GM12878 (cell line): ENCODE results near the gene DET1. TPM values are rescaled to one million over a fixed set of nuclear protein-coding genes. Genes with fewer than 3 reads are reported as not detected.

Experiments
- BHLHE40 ChIP-seq, 2 experiments: fragments of 450-650 bp in 1 of 2; IDR thresholded peaks; 2 replicates each; pipeline ENCODE4 v1.6.1; 2011 to 2017; ENCODE audit warnings: low read depth in 2 of 2, borderline replicate concordance in 1 of 2, improper control_type of control experiment in 1 of 2, low read length in 1 of 2, mild to moderate bottlenecking in 1 of 2
- NR2C2 ChIP-seq: IDR thresholded peaks from 2 replicates; pipeline ENCODE4 v1.6.1; 2011; ENCODE audit warnings: borderline replicate concordance, low read depth; ENCODE audit not compliant: control insufficient read depth, insufficient read length
- SMC3 ChIP-seq: IDR thresholded peaks from 2 replicates; pipeline ENCODE4 v1.6.1; 2011; ENCODE audit warnings: low read length, improper control_type of control experiment, borderline replicate concordance
- STAT1 ChIP-seq: fragments of 450-650 bp; conservative IDR thresholded peaks from 2 replicates; pipeline ENCODE4 v1.6.1; 2014; ENCODE audit warnings: antibody characterized with exemption, mild to moderate bottlenecking
- ZNF207 ChIP-seq: fragments of 450-650 bp; IDR thresholded peaks from 2 replicates; pipeline ENCODE4 v1.6.1; 2014; ENCODE audit warnings: antibody characterized with exemption, mild to moderate bottlenecking, borderline replicate concordance
- polyA plus RNA-seq, 11 experiments: library from polyadenylated mRNA; depleted of rRNA in 4 of 11; unstranded in 6 of 11; stranded (reverse) in 5 of 11; fragments of >200 nt; fragmentation: Nextera tagmentation in 4 of 11; fragmentation: Illumina TruSeq in 1 of 11; extraction: Ambion mirVana in 4 of 11; extraction: Trizol in 1 of 11; gene quantifications; 1 replicate in 1 of 11; 2 replicates in 10 of 11; pipeline versions ENCODE4 v1.2.1 to v1.2.3, GENCODE V29; 2011 to 2016; ENCODE audit warnings: inconsistent platforms in 2 of 11, missing spikeins in 2 of 11, low read depth in 1 of 11
- total RNA-seq, 4 experiments: library from RNA; depleted of rRNA in 3 of 4; stranded (reverse); fragments of >200 nt in 3 of 4; fragmentation: Illumina TruSeq in 1 of 4; extraction: Trizol in 1 of 4; gene quantifications; 2 replicates each; pipeline versions ENCODE4 v1.2.1 to v1.2.3, GENCODE V29; 2013 to 2021
- TF ChIP-seq, protein P1 (sequence below): IDR thresholded peaks from 2 replicates; pipeline ENCODE4 v1.6.1; 2012; ENCODE audit warnings: mild to moderate bottlenecking, low read depth, low read length
- TF ChIP-seq, protein P2 (sequence below): fragments of 450-650 bp; IDR thresholded peaks from 2 replicates; pipeline ENCODE4 v1.6.1; 2018; ENCODE audit warnings: mild to moderate bottlenecking, low read depth, moderate library complexity; ENCODE audit not compliant: partially characterized antibody
- TF ChIP-seq, protein P3 (sequence below): fragments of 450-650 bp; IDR thresholded peaks from 2 replicates; pipeline ENCODE4 v1.6.1; 2018; ENCODE audit warnings: borderline replicate concordance, mild to moderate bottlenecking; ENCODE audit not compliant: partially characterized antibody

Gene DET1
- total and polyA plus RNA-seq, 10 of the 15 experiments (the other 5 are each of a cell fraction or from before 2014, with no cell fraction given): 0.16 to 2.7 (median 1.4) TPM

DNA sequence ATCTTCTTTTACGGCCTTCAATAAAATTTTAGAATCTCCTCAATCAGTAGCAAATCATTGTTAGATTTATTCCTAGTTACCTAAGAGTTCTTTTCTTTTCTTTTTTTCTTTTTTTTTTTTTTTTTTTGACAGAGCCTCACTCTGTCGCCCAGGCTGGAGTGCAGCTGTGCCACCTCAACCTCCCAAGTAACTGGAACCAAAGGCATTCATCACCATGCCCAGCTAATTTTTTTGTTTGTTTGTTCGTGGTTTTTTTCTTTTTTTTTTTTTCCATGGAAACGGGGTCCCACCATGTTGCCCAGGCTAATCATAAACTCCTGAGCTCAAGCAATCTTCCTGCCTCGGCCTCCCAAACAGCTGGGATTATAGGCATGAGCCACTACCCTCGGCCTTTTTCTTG lies 44.3 kb upstream of the DET1 start (continued):
- TF ChIP-seq, protein P1, sequence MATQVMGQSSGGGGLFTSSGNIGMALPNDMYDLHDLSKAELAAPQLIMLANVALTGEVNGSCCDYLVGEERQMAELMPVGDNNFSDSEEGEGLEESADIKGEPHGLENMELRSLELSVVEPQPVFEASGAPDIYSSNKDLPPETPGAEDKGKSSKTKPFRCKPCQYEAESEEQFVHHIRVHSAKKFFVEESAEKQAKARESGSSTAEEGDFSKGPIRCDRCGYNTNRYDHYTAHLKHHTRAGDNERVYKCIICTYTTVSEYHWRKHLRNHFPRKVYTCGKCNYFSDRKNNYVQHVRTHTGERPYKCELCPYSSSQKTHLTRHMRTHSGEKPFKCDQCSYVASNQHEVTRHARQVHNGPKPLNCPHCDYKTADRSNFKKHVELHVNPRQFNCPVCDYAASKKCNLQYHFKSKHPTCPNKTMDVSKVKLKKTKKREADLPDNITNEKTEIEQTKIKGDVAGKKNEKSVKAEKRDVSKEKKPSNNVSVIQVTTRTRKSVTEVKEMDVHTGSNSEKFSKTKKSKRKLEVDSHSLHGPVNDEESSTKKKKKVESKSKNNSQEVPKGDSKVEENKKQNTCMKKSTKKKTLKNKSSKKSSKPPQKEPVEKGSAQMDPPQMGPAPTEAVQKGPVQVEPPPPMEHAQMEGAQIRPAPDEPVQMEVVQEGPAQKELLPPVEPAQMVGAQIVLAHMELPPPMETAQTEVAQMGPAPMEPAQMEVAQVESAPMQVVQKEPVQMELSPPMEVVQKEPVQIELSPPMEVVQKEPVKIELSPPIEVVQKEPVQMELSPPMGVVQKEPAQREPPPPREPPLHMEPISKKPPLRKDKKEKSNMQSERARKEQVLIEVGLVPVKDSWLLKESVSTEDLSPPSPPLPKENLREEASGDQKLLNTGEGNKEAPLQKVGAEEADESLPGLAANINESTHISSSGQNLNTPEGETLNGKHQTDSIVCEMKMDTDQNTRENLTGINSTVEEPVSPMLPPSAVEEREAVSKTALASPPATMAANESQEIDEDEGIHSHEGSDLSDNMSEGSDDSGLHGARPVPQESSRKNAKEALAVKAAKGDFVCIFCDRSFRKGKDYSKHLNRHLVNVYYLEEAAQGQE: no peak
- TF ChIP-seq, protein P2, sequence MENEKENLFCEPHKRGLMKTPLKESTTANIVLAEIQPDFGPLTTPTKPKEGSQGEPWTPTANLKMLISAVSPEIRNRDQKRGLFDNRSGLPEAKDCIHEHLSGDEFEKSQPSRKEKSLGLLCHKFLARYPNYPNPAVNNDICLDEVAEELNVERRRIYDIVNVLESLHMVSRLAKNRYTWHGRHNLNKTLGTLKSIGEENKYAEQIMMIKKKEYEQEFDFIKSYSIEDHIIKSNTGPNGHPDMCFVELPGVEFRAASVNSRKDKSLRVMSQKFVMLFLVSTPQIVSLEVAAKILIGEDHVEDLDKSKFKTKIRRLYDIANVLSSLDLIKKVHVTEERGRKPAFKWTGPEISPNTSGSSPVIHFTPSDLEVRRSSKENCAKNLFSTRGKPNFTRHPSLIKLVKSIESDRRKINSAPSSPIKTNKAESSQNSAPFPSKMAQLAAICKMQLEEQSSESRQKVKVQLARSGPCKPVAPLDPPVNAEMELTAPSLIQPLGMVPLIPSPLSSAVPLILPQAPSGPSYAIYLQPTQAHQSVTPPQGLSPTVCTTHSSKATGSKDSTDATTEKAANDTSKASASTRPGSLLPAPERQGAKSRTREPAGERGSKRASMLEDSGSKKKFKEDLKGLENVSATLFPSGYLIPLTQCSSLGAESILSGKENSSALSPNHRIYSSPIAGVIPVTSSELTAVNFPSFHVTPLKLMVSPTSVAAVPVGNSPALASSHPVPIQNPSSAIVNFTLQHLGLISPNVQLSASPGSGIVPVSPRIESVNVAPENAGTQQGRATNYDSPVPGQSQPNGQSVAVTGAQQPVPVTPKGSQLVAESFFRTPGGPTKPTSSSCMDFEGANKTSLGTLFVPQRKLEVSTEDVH: no peak
- TF ChIP-seq, protein P3, sequence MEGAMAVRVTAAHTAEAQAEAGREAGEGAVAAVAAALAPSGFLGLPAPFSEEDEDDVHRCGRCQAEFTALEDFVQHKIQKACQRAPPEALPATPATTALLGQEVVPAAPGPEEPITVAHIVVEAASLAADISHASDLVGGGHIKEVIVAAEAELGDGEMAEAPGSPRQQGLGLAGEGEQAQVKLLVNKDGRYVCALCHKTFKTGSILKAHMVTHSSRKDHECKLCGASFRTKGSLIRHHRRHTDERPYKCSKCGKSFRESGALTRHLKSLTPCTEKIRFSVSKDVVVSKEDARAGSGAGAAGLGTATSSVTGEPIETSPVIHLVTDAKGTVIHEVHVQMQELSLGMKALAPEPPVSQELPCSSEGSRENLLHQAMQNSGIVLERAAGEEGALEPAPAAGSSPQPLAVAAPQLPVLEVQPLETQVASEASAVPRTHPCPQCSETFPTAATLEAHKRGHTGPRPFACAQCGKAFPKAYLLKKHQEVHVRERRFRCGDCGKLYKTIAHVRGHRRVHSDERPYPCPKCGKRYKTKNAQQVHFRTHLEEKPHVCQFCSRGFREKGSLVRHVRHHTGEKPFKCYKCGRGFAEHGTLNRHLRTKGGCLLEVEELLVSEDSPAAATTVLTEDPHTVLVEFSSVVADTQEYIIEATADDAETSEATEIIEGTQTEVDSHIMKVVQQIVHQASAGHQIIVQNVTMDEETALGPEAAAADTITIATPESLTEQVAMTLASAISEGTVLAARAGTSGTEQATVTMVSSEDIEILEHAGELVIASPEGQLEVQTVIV: no peak
- no peak for TF ChIP-seq NR2C2
- no peak for TF ChIP-seq STAT1
- no peak for TF ChIP-seq SMC3
- TF ChIP-seq ZNF207: no peak
- no peak for TF ChIP-seq BHLHE40 (IDR thresholded peaks at IDR 0.05; ENCODE audit: borderline replicate concordance in 1 of 2, low read depth in 2 of 2, low read length in 1 of 2)
